Nucleus accumbens (tissue), 56 donors: Measurements from ENCODE around the gene KCNA3.

Experiments
- DNase-seq, 56 donors: peaks; one replicate each; lab custom pipeline; 2025; lab: John Stamatoyannopoulos, UW

Gene KCNA3

DNA sequence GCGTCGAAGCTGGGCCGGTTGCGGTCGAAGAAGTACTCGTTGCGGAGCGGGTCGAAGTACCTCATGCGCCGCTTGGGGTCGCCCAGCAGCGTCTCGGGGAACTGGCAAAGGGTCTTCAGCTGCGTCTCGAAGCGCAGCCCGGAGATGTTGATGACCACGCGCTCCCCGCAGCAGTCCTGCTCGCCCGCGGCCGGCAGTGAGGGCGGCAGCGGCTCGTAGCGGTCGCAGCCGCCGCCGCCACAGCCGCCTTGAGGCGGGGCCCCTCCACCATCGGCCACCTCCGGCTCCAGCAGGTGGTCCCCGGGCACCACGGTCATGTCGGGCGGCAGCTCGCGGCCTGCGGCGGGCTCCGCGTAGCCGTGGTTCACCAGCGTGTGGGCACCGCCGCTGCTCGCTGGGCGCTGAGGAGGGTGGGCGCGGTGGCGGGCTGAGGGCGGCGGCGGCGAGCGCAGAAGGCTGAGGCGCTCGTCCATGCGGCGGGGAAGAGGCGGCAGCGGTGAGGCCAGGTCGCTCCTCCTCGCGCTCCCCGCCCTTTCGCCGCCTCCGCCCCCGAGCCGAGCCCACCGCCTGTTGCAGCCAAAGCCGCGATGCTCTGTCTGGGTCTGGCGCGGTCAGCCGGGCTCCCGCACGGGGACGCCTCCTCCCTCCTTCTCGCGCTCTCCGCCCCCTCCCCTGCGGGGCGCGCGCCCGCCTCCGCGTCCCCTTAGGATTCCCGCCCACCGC is at the start of gene KCNA3:
TSS of gene KCNA3 (minus strand) at position 604 of the 723 bp plus-strand sequence. CDS start at position 473, 131 bp downstream.
- DNase-seq: peak in 23 of 56 donors; percentile 11 to 69 (median 42)

DNA sequence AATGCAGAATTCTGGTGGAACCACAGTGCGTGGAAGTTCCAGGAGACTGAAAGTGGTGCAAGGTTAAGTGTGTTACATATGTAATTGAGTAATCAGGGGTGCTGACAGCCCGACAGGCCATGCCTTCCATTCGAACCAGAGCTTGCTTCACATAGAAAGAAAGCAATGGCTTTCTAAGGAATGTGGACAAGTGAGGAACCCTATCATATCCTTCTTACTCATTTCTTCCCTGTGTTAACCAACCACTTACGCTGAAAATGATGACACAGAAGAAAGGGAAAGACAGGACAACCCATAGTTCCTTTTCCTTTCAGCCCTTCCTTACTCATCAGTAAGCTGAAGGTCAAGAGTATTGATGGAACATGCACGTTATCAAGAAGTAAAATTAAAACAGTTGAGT is 48.1 kb upstream of the KCNA3 start:
- no peak for DNase-seq

DNA sequence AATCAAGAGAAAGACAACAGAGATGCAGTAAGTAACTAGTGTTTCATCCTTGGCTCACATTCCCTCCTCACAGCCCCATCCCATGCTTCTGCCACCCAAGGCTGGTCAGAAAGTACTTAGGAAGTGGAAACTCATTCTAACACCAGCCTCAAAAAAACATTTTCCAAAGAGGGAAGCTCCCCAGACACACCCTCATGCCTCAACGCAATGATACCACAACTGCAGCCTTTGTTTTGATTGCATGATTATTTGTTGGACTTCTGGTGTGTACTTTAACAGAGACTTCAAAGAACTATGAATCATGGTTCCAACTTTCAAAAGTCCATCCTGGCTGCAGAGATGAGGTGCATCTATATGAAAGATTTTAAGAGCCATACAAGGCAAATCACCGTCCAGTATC is 45.2 kb upstream of the KCNA3 start:
- DNase-seq: no peak

DNA sequence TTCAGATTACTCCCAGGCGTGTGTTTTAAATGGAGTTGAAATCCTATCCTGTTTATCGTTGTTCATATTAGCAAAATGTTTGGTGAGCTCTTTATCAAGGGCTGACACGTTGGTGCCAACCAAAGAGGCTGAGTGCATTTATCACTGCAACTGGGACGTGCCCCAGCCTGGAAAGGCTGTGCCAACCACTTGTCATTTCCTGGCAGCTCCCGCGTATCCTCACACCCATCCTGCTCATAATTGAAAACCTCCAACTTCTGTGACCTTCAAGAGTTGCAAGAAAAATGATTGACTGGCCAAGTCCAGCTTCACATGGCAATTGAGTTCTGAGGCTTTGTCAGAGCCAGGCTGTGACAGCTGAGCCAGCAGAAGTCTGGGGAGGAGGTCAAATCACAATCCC is 43.7 kb upstream of the KCNA3 start:
- no peak for DNase-seq

DNA sequence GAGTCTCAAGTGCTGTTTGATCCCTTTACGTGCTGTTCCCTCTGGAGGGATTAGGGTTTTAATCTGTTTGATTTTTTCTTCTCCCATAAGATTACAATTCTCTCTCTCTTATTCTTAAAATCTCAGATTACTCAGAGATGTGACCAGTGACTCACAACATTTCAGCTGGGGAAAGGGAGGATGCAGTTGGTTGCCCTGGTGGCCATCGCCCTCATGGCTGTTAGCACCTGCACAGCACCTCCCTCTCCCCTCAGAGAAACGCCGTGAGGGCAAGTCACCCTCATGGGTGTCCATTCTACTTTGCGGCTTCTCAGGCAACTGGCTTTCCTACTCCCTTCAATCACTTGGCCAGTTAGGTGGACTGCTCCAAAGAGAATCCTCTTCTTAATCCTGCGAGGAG is 42.4 kb upstream of the KCNA3 start:
- DNase-seq: no peak

DNA sequence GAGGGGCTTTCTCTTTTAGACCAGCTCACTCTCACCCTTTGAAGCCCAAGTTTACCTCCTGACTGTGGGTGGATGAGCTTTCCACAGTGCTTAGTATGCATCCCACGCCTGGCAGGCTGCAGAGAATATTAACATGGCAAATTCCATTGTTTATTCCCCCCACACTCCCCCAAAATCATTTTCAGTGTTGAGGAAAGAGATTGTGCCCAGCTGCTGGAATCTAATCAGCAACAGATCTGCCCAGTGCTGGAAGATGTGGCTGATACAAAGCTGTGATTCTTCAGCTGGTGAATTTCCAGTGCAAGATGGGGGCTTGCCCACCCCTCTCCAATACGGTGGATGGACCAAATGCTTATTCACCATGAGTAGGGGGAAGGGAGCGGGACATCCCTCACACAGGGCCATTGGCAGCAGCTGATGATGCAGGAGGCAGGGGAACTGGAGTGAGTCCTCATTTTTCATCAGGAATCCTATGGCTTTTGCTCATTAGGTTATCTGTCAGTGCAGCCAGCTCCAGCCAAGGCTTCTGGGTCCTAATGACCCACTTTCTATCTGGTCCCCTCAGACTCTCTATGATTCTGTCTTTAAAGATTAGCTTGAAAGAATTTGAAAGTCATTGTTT is 39.7 kb upstream of the KCNA3 start:
- DNase-seq: peak in 31 of 56 donors; percentile 4 to 59 (median 37)

DNA sequence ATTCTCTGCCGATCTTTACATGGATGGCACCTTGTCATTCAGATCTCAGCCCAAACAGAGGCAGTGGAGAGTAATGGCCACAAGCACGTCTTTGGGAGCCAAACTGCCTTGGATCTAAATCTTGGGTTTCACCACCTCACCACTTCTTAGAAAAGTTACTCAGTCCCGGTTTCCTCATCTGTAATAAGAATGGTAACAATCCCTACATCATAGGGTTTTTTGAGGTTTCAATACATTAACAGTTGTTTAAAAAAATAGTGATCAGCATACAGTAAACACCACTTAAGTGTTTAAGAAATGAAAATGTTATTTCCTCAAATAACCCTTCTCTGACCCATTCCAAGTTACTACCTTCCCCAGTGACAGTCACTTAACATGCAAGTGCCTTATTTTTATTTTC is 38.5 kb upstream of the KCNA3 start:
- no peak for DNase-seq

DNA sequence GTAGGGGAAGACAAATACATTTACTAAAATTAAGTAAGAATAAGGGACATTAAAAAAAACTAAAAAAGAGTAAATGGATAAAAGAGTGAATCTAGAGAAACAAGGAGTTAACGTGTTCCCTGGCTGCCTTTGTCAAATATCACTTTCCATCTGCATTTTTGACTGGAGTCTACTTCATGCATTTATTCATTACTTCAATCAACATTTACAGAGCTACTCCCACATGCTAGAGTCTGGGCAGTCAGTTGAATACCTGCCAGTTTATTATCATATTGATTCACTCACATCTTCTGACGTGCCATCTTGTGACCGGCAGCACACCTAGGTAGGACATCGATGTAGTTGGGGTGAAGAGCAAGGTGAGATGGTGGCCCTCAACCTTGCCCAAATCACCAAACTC is 35.6 kb upstream of the KCNA3 start:
- no peak for DNase-seq

DNA sequence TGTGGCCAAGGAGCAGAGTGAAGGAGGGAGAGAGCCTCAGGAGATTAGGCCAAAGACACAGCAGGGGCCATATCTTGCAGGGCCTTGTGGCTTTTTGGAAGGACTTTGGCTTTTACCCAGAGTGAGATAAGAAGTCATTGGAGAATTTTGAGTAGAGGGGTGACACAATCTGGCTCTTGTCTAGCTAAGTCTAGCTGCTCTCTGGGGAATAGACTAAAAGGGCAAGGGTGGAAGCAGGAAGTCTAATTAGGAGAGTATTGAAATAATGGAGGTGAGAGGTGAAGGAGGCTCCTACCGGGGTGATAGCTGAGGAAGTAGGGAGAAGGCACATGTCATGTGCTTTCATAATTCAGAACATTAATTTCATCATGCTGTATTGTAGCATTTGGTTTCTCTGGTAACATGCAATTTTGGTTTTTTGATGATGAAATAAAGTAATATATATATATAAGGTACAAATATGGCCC is 34.3 kb upstream of the KCNA3 start:
- no peak for DNase-seq

DNA sequence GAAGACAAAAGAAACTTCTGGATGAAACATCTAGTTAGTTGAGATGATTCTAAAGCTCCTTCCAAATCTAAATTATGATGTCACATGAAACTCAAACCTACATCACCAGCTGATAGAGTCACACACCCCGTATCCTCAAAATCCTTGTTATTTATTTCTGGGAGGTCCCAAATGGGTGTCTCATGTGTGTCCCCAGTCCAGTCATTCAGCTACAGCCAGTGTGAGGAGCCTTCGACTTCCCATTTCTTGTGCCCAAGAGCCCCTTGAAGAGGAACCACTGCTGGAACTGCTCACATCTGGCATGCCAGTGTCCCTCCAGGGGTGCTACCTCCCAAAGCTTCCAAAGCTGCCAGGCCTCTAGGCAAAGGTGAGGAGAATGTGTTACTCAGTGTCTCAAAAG is 32.5 kb upstream of the KCNA3 start:
- no peak for DNase-seq

DNA sequence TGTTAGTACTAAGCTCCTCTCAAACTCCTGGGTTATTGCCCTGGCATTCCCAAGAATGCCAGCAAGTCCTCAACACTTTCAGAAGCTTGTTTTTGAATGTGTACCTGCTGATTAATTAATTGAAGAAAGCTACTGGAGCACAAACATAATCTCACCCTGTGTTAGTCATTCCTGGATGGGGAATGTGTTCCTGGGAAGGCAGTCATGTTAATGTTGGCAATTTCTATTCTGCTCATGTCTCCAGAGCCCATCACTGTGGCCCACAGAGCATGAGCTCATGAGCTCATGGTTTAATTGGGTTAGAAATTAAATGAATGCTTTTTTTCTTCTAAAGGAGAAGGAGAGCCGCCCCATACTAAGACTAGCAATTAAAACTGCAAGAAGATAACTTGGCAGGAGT is 31.9 kb upstream of the KCNA3 start:
- no peak for DNase-seq

DNA sequence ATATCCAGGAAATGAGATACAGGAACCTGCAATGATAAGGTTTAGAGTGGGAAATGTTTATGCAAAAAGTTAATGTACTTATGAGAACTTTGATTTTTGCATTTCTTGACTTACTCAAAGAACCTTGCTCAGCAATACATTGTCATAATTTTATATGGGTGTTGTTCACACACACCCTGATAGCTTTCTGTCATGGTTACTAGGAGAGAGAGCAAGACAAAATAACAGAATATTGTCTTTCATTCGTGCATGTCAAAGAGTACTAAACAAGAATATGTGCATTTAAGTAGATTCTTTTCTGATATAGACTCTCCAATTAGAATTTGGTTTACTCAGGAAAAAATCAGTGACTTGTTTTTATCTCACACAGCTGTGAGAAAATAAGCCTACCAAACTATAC is 27.5 kb upstream of the KCNA3 start:
- DNase-seq: no peak

DNA sequence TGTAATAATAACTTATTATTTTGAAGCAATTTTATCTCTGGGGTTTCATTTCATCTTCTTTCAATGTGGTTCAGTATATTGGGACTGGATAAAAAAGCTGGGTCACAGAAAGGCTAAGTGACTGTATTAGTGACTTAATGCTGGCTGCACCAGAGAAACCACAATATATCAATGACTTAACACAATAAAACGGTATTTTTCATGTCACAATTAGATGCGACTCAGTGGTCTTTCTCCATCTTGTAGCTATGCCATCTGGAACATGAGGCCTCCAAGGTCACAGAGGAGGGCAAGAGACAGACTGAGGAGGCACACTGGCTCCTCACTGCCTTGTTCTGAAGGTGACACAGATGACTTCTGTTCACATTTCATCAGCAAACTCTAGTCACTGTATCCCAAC is 26.0 kb upstream of the KCNA3 start:
- no peak for DNase-seq

DNA sequence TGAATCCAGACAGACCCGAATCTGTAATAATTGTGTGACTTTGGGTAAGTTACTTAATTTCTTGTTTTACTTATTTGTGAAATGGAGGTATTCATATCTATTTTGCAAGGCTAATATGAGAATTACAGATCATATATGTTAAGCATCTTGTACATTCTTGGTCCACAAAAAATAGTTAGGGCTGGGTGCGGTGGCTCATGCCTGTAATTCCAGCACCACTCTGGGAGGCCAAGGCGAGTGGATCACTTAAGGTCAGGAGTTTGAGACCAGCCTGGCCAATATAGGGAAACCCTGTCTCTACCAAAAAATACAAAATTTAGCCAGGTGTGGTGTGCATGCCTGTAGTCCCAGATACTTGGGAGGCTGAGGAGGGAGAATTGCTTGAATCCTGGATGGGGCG is 22.9 kb upstream of the KCNA3 start:
- DNase-seq: no peak

DNA sequence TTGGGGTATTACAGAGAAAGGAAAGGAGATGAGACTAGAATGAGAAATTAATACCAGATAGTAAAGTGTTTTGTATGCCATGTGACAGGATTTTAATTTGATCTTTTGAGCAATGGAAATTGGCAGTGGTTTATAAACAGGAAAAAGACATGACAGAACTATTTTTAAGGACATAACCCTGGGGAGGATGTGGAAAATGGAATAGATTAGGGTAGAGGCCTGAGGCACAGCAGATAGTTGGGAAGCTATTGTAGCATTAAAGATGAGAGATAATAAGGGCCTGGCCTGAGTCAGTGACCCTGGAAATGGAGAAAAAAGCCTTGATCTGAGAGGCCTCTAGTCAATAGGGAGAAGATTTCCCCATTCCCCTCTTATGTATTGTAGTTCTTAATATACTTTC is 22.1 kb upstream of the KCNA3 start:
- DNase-seq: no peak

DNA sequence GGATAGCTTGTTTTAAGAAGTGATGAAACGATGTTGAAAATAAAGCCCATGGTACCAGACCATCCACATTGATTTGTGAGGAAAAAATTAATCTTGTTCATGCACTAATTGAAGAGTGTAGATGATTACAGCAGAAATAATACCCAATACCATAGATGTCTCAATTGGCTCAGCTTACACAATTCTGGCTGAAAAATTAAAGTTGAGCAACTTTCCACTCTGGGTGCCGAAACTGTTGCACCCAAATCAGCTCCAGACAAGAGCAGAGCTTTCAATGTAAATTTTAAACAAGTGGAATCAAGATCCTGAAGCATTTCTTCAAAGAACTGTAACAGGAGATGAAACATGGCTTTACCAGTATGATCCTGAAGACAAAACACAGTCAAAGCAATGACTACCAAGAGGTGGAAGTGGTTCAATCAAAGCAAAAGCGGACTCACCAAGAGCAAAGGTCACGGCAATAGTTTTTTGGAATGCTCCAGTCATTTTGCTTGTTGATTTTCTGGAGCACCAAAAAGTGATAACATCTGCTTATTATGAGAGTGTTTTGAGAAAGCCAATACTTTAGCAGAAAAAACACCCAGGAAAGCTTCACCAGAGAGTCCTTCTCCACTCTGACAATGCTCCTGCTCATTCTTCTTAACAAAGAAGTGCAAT is 16.1 kb upstream of the KCNA3 start:
- no peak for DNase-seq

DNA sequence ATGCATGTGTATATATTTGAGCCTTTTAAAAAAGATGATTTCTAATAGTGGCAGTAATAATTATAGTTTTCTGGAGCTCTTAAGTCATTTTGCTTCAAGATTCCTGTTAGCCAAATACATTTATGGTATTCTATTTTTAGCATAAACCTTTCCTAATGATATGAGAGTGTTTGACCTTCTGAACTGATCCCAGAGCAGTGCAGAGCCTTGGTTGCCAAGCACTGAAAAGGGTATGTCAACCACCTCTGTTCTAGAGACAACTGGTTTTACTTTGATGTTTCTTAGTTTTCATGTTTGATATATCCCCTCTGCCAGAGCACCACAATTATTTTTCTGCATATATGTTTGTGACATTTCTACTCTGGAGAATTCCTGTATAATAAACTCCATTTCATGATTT is 15.1 kb upstream of the KCNA3 start:
- DNase-seq: no peak

DNA sequence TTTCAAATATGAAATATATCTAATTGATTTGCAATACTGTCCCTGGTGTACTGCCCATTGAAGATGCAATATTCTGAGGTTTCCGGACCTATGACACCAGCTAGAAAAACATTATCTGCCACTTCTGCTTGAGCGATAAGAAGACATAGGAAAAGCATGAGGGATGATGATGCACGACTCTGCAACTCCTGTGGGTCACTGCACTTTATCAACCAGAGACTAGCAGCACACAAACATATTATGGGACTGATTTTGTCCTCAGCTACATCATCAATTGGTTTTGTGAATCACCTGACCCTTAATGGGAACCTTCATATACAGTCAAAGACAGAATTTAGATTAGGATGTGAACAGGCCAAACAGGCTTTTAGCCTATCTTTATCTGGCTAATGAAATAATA is 13.8 kb upstream of the KCNA3 start:
- DNase-seq: no peak

DNA sequence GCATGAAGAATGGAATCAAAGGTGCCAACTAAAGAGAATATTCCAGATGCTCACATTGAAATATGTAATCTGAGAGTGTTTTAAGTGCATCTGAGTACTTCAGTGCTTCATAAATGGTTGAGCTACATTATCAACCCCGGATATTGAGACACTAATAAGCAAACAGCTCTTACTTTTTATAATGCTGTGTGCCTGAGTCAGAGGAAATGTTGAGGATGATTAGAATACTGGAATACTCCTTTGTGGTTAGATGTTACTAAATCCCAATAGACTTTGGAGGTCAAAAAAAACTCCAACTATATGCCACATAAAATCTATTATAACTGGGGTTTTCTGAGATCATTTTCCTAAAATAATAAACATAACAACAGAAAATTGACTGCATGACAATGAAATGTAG is 12.5 kb upstream of the KCNA3 start:
- DNase-seq: no peak

DNA sequence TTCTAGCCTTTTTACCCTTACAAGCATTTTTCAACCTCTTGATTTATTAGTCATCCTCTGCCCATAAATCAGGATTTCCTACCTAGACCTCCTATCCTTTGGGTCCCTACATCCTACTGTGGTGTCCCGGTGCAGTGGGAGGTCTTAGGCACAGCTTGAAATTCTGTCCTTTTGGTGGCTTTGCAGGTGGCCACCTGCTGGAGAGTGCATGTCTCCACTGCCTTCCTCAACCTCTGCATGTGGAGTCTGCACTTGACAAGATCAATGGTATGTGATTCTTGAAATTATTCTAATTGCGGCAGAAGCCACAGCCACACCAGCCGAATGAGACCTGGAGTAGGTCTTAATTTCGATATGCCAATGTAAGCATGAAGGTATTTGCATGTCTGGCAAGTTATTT is 11.4 kb upstream of the KCNA3 start:
- no peak for DNase-seq

DNA sequence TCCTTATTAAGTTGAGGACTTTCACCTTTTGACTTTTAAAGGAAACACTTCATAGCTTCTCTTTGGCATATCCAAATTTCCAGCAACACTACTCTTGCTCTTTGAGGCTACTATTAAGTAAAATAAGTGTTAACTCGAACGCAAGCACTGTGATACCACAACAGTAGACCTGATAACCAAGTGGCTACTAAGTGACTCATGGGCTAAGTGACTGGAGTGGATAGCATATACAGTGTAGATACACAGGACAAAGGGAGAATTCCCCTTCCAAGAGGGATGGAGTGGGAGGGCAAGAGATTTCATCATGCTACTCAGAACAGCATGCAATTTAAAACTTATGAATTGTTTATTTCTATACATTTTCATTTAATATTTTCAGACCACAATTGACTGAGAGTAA is 9.8 kb upstream of the KCNA3 start:
- DNase-seq: no peak

DNA sequence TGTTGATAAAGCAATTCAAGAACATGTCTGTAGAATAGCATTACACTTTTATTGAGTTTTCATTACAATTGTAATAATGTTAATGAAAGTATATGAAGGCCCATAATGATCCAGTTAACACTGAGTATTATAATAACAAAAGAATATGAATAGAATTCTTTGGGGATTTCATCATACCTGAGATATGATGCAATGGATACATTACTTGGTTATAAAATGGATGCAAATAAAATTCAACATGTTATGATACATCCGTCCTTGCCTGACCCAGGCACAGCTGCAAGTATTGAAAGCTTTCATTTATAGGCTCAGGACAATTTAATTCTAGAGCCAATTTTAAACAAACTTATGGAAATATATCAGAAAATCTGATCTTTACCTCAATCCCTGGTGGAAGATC is 8.2 kb upstream of the KCNA3 start:
- DNase-seq: no peak
